HG03457 (cell line): ENCODE results near the gene ENTREP1.

ENCODE experiments used
- ATAC-seq: cut with Tn5 transposase; IDR thresholded peaks from one replicate; pipeline ENCODE4 v1.9.1; 2021; ENCODE audit warnings: moderate number of reproducible peaks; ENCODE audit not compliant: unreplicated experiment

ENTREP1 gene

GRCh38 chr9:69319324-69320025, 5.5 kb upstream of the ENTREP1 start:
- ATAC-seq, result no peak

DNA sequence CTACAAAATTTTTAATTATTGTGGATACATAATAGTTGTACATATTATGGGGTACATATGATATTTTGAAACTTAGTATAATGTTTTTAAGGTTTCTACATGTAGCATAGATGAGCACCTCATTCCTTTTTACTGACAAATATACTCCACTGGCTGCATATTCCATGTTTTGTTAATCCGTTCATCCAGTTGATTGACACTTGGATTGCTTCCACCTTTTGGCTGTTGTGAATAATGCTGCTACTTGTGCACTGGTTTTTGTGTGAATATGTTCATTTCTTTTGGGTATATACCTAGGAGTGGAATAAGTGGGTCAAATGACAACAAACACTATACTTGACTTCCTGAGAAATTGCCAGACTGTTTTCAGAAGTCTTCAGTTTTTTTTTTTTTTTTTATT, 2.8 kb upstream of the ENTREP1 start:
- no peak for ATAC-seq

DNA sequence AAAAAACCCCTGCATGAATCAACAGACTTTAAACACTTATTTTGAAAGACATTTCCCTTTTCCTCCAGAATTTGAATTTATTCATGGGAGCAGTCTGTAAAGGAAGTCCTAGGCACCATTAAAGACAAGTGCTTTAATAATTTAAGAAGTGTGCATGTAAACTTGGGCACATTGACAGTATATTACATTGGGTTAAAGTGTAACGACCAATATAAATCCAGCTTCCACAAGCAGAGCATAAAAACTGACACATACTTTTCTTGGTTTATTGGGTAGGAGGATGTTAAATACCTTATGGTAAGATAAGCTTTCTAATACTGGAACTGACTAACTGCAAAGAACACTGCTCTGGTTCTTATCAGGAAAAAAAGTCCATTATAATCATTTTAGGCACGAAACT, 1.2 kb upstream of the ENTREP1 start:
- no peak for ATAC-seq

DNA sequence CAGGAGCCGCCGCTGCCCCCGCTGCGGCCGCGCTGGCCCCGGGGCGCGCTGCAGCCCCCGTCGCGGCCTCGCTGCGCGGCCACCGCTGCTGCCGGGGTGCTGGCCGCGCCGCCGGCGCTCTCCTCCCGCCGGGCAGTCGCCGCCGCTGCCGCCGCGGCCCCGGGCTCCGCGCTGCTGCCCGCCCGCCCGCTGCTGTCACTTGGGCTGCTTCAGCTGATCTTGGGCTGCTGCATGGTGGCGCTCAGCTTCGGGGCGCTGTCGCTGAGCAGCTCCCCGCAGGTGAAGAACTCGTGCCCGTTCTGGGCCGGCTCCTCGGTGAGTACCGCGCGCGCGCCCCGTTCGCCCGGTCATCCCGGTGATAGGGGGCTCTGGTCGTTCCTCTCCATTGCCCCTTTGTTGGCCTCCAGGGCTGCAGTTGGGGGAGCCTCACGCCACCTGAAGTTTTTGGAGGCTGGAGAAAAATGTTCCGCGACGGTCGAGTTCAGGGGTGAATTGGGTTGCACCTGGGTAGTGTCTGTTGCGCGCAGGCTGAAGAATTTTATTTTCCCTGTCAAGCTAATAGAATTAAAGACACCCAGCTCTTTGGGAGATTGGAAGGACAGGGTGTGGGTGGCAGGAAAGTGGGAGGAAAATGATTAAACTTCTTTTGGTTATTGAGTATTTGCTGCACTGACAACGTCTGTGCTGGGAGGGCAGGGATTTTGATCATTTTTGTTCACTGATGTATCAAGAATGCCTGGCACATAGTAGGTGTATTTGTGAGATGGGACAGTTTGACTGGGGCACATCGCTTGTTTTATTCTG, 596 bp downstream of the ENTREP1 start:
- no peak for ATAC-seq

DNA sequence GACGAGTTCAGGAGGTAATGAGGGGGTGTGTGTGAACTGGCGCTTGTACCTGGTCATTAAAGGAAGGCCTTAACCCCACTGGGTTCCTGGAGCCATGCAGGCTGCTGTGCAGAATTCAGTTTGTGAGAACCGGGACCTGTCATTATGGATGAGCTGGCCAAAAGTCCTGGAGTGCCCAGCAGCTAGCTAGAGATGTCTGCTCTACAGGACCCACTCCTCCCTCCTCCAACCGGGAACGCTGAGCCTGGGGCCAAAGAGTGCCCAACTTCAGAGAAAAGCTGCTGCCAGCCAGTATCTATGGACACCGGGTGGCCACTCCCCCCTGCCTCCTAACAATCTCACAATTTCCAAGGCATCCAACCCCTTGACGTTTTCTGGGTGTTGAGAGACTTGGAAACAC, 1.2 kb downstream of the ENTREP1 start:
- ATAC-seq, result no peak

DNA sequence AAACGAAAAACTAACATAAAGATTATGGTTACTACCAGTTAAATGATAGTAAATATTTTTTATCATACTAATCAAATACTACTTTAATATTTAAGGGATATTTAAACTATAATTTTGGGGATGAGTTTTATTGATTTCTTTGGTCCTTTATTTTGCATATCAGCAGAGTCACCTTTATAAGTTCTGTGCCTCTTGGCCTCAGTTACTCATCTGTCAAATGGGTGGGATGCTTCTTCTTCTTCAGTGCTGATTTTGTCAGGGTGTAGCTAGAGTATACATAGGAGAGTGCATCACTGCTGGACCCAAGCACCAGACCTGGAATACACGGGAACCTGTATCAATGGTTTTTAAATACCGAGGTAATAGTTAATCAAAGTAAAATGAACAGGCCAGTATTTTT, 5.6 kb downstream of the ENTREP1 start:
- no peak for ATAC-seq

DNA sequence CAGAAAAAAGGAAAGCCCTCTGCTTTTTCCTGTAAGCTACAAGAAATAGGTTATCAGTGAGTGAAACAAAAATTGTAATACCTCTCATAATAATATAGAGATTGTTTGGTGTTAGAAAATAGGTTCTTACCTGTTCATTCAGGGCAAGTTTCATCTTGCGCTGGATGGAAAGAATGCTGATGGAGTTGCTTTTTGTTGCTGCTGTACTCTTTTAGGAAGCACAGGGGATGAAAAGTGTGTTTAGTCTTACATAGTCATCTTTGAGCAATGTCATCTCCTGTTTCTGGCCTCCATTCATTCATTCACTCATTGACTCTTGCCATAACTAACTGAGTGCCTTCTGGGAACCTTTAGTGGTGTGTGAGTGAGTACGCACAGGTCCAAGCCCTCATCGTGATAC, 6.4 kb downstream of the ENTREP1 start:
- no peak for ATAC-seq

- ATAC-seq, result no peak
Measured at GRCh38 chr9:69332067-69332685, 7.2 kb downstream of the ENTREP1 start.

- no peak for ATAC-seq
Measured at GRCh38 chr9:69333716-69334115, 8.7 kb downstream of the ENTREP1 start.

DNA sequence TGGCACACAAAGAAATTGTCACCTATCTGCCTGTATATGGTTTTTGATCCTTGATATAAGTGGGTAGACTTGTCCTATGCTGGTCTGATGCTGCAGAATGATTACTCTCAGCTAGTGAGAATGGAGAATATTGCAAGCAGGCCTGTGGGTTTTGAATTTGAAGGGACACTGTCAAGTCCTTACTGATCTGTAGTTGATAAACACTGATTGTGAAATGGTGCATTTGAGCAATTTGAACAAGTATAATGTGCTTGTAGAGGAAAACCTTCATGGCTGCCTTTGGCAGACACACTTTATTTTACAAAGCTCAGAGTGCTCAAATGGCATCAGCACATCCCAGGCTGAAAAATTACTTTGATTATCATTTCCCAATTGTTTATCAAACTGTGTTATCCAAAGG, 9.3 kb downstream of the ENTREP1 start:
- no peak for ATAC-seq

- ATAC-seq, result no peak
Measured at GRCh38 chr9:69339620-69340019, 14.6 kb downstream of the ENTREP1 start.

GRCh38 chr9:69340631-69341030, 15.6 kb downstream of the ENTREP1 start:
- no peak for ATAC-seq

DNA sequence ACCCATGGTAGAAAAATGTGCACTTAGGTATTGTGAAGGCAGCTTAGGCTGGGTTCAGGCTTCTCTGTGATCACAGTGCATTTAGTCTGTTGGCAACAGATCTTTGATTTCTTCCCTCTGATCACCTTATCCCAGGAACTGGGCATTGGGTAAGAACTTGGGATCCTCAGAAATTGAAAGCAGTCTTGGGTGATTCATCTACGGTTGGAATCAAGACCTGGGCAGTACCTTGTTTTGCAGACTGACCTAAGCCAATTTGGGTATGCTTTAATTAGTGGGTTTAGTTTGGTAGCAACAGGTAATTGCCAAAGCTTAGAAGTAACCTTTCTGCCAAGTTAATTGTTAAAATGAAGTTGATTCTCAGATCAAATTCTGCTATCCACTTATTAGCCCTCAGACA, 17.8 kb downstream of the ENTREP1 start:
- no peak for ATAC-seq

DNA sequence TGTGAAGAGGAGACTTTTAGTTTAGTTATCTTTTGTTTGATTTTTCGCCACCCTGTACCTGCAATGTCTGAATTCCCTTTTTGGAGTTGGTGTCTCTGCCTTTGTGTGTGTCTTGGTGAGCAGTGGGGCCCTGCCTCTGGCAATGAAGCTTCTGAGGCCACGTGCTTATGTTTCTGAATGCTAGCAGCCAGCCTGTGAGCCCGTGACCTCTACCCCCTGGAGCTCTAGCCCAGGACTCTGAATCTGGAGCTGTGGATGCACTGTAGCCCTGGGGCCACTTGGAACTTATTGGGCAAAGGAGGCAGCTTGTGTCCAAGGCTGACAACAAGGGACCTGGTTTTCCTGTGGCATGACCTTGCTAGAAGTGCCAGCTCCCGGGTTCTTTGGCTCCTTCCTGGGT, 19.4 kb downstream of the ENTREP1 start:
- no peak for ATAC-seq

GRCh38 chr9:69346596-69347390, 21.8 kb downstream of the ENTREP1 start:
- ATAC-seq, result no peak

DNA sequence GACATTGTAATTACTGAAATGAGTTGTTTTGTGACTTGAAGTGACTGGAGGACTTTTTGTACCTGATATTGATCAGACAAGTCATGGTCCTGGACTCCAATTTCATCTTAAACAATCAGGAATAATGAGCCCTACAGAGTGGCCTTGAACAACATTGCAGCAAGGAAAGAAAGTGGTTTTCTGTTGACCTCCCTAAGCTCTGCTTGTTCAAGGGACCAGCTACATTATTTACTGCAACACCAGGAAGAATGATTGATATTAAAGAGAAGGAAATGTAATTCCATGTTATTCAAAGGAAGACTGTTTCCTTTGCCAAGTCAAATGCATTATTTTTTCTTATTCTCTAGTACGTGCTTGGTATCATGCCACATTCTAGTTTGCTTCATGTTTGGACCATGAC, 22.6 kb downstream of the ENTREP1 start:
- no peak for ATAC-seq

- no peak for ATAC-seq
Measured at GRCh38 chr9:69351227-69351626, 26.2 kb downstream of the ENTREP1 start.

DNA sequence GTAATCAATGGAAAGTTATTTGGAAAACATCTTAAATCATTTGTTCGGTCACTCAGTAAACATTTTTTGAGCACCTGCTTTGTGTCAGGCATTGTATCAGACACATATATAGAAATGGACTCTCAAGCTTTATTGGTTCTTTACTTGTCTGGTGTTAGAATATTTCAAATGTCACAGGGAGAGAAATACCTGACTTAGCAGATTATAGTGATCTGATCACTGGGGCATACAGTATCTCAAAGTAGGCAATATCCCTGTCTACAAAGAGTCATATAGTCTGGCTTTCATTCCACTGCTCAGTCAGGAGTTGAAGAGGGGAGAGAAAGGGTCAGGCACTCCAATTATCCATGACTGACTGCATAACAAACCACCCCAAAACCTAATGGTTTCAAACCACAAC, 30.2 kb downstream of the ENTREP1 start:
- no peak for ATAC-seq

DNA sequence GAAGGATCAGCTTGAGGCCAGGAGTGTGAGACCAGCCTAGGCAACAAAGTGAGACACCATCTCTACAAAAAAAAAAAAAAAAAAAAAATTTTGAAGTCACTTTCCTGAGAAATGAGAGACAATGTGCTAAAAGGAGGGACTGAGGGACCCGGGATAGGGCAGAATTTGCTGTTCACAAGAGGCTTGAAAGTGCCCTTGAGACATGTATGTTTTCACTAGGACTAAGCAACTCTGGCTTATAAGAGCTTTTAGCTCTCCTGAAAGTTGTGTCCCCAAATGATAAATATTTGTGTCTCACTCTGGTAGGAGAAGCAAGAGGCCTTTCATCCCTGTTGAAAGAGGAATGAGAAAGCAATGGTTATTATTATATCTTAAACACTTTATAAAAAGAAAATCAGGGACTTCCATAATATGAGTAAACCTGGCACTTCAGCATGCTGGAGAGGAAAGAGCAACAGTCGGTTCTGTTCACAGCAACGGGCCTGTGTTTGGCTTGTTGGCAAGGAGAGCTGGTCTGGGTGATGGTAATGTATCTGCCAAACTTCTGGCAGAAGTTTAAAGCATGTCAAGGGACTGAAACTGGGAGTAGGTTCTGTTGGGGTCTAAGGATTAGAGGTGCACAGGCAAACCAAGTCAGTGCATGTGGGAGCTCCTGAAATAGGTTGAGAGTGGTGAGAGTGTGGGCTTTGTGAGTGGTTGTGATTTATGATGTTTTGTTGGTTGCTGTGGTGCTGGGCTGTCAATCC, 32.2 kb downstream of the ENTREP1 start:
- ATAC-seq, result no peak

- no peak for ATAC-seq
Measured at GRCh38 chr9:69357821-69358220, 32.8 kb downstream of the ENTREP1 start.

DNA sequence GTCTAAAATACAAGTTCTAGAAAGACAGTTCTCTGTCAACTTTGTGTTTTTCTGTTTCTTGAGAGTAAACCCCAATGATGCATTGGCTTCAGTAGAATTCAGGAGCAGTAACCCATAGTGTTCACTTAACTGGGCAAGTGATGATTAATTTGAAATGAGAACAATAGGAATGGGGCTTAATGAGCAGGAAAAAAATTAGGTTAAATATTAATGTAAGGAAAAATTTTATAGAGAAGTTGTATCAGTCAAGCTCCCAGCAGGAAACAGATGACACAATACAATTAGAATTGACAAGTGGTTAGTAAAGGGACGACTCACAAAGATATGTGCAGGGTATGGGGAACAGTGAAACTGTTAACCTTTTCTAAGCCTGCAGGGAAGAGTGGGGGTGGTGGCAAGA, 38.2 kb downstream of the ENTREP1 start:
- ATAC-seq, result no peak
